CD4-positive, alpha-beta memory T cell (primary cell): ENCODE measurements around the gene AAGAB. TPM values are rescaled to one million over a fixed set of nuclear protein-coding genes. Genes with fewer than 3 reads are reported as not detected.
A peak's percentile ranks its signal among the peaks of the same experiment; 100 is the strongest.

Source experiments
- CTCF ChIA-PET: fragments of 350-600 bp; sonication (Branson Sonifier 250); formaldehyde crosslinking; loops from one replicate; lab custom pipeline; 2021; ENCODE audit warnings: inconsistent platforms; ENCODE audit not compliant: partially characterized antibody; lab: Charles Lee
- POLR2A ChIA-PET: fragments of 350-600 bp; sonication (Branson Sonifier 250); formaldehyde crosslinking; loops from one replicate; lab custom pipeline; 2021; ENCODE audit not compliant: partially characterized antibody; lab: Charles Lee
- DNase-seq, 5 donors: peaks; one replicate each; pipeline versions ENCODE4 v3.0.0 to v3.0.0-alpha.2; 2020 to 2022; ENCODE audit warnings: mixed read lengths in 1 of 5
- H3K27ac ChIP-seq: one replicate; pipeline ENCODE4 v1.7.0; 2013; ENCODE audit warnings: low read depth, low read length
- H3K27me3 ChIP-seq: 2 replicates; pipeline ENCODE4 v1.7.0; 2013; ENCODE audit warnings: mild to moderate bottlenecking, low read length, moderate library complexity; ENCODE audit not compliant: insufficient read depth
- H3K36me3 ChIP-seq: 2 replicates; pipeline ENCODE4 v1.7.0; 2013; ENCODE audit warnings: mild to moderate bottlenecking, low read length, moderate library complexity; ENCODE audit not compliant: insufficient read depth
- H3K4me1 ChIP-seq: 2 replicates; pipeline ENCODE4 v1.7.0; 2013; ENCODE audit warnings: mild to moderate bottlenecking, low read length, moderate library complexity; ENCODE audit not compliant: insufficient read depth
- H3K4me3 ChIP-seq, 2 donors: one replicate each; pipeline ENCODE4 v1.7.0; 2013; ENCODE audit warnings: low read length in 2 of 2, mild to moderate bottlenecking in 1 of 2
- H3K9me3 ChIP-seq, 2 donors: one replicate each; pipeline ENCODE4 v1.7.0; 2013; ENCODE audit warnings: low read length in 2 of 2, control low read depth in 1 of 2; ENCODE audit not compliant: control insufficient read depth in 1 of 2
- H3K27ac Mint-ChIP-seq, 7 donors: one replicate each; pipeline ENCODE4 v1.8.0; 2020 to 2021; ENCODE audit warnings: mixed read lengths in 7 of 7, mild to moderate bottlenecking in 6 of 7, inconsistent platforms in 3 of 7, moderate library complexity in 3 of 7
- H3K27me3 Mint-ChIP-seq, 2 donors: one replicate each; pipeline ENCODE4 v1.8.0; 2020 to 2021; ENCODE audit warnings: mixed read lengths in 2 of 2
- H3K36me3 Mint-ChIP-seq, 2 donors: one replicate each; pipeline ENCODE4 v1.8.0; 2020 to 2021; ENCODE audit warnings: mixed read lengths in 2 of 2, inconsistent platforms in 1 of 2, mild to moderate bottlenecking in 1 of 2
- H3K4me1 Mint-ChIP-seq, 4 donors: one replicate each; pipeline ENCODE4 v1.8.0; 2020 to 2021; ENCODE audit warnings: mixed read lengths in 4 of 4, mild to moderate bottlenecking in 1 of 4
- H3K4me3 Mint-ChIP-seq, 8 donors: one replicate each; pipeline ENCODE4 v1.8.0; 2020 to 2021; ENCODE audit warnings: mixed read lengths in 8 of 8, mild to moderate bottlenecking in 7 of 8, moderate library complexity in 6 of 8, inconsistent platforms in 3 of 8
- H3K9me3 Mint-ChIP-seq, 8 donors: one replicate each; pipeline ENCODE4 v1.8.0; 2020 to 2021; ENCODE audit warnings: mixed read lengths in 8 of 8, mild to moderate bottlenecking in 5 of 8, inconsistent platforms in 3 of 8, moderate library complexity in 1 of 8
- intact Hi-C: fragments of 100-400 bp; cut with micrococcal nuclease; formaldehyde crosslinking; loops from one replicate; pipeline ENCODE4 v1.15.1; 2023
- polyA plus RNA-seq, 2 donors: library from polyadenylated mRNA; unstranded; fragments of 300-500 nt; fragmentation: Illumina TruSeq; gene quantifications; one replicate each; pipeline ENCODE4 v1.2.3, GENCODE V29; 2021
- total RNA-seq, 2 experiments: library from RNA; stranded (reverse); gene quantifications; one replicate each; pipeline ENCODE4 v1.2.3, GENCODE V29; 2021

AAGAB gene
- total and polyA plus RNA-seq, 4 experiments from 2014 or later: 30.2 to 71.0 (median 36.9) TPM

- no peak for DNase-seq
- intact Hi-C loops: no loop called here
- POLR2A ChIA-PET: interaction anchor here (1.2 kb wide), 1 partner anchor 81 kb away, joined by 4 read pairs; no protein-coding TSS in a partner anchor
Observed at GRCh38 chr15:67185051-67185450, 69.4 kb downstream of the AAGAB start.

GRCh38 chr15:67184208-67184925, 70.1 kb downstream of the AAGAB start:
- no peaks in the 10 kb centered on the region for H3K4me1 ChIP-seq
- peaks cover 64% of the 10 kb centered on the region for H3K36me3 ChIP-seq
- H3K27me3 ChIP-seq: no peaks in the 10 kb centered on the region
- no peak overlapping the region for H3K27ac ChIP-seq
- DNase-seq: no peak
- intact Hi-C loops: loop anchor here (5.0 kb wide), 1 partner anchor 117 kb away; the partner anchor contains the start of gene SMAD3
- POLR2A ChIA-PET: no interaction called here
- no peak overlapping the region for H3K4me3 ChIP-seq
- H3K27ac Mint-ChIP-seq: peak overlapping the region in 5 of 7 donors; percentile 10 to 53 (median 19)
- H3K9me3 Mint-ChIP-seq: peaks cover 0 to 3% (median 0%) of the 10 kb centered on the region in 8 donors
- H3K4me1 Mint-ChIP-seq: peaks cover 1 to 8% (median 7%) of the 10 kb centered on the region in 4 donors
- no peaks in the 10 kb centered on the region for H3K9me3 ChIP-seq
- peaks cover 50 to 78% of the 10 kb centered on the region in 2 donors for H3K36me3 Mint-ChIP-seq
- peak overlapping the region in 1 of 8 donors; percentile 13 for H3K4me3 Mint-ChIP-seq
- CTCF ChIA-PET: interaction anchor here (0.7 kb wide), 1 partner anchor 15 kb away, joined by 3 read pairs; no protein-coding TSS in a partner anchor
- H3K27me3 Mint-ChIP-seq: no peaks in the 10 kb centered on the region

More at GRCh38 chr15:67185051-67185450, 69.4 kb downstream of the AAGAB start:
- H3K4me3 Mint-ChIP-seq: peak overlapping the region in 1 of 8 donors; percentile 4
- H3K9me3 Mint-ChIP-seq: no peaks in the 10 kb centered on the region
- CTCF ChIA-PET: no interaction called here
- peak overlapping the region; percentile 45 to 84 (median 67) for H3K27ac Mint-ChIP-seq
- Histone ChIP-seq H3K36me3 (peaks cover 66% of the 10 kb centered on the region), H3K4me1 (no peaks in the 10 kb centered on the region), H3K9me3 (no peaks in the 10 kb centered on the region), H3K27ac (no peak overlapping the region), H3K27me3 (no peaks in the 10 kb centered on the region), H3K4me3 (no peak overlapping the region)
- H3K4me1 Mint-ChIP-seq: peaks cover 1 to 8% (median 7%) of the 10 kb centered on the region in 4 donors
- no peaks in the 10 kb centered on the region for H3K27me3 Mint-ChIP-seq
- peaks cover 52 to 78% of the 10 kb centered on the region in 2 donors for H3K36me3 Mint-ChIP-seq

GRCh38 chr15:67183443-67184169, 70.9 kb downstream of the AAGAB start:
- Mint-ChIP-seq H3K36me3 (peaks cover 50 to 78% of the 10 kb centered on the region in 2 donors), H3K4me3 (no peak overlapping the region)
- POLR2A ChIA-PET: no interaction called here

GRCh38 chr15:67181221-67181639, 73.2 kb downstream of the AAGAB start:
- no peaks in the 10 kb centered on the region for H3K4me1 ChIP-seq
- no peak for DNase-seq
- ChIA-PET CTCF (no interaction called here), POLR2A (interaction anchor here (1.5 kb wide), 1 partner anchor 32 kb away, joined by 3 read pairs; no protein-coding TSS in a partner anchor)
- intact Hi-C loops: loop anchor here (1.0 to 5.0 kb wide), 3 partner anchors 114 to 235 kb away; partner anchors contain the start of gene SMAD3
- H3K4me3 ChIP-seq: no peak overlapping the region
- H3K36me3 ChIP-seq: peaks cover 59% of the 10 kb centered on the region
- Mint-ChIP-seq H3K36me3 (peaks cover 37 to 69% of the 10 kb centered on the region in 2 donors), H3K4me3 (no peak overlapping the region), H3K27ac (peak overlapping the region in 2 of 7 donors; percentile 64 to 68), H3K4me1 (peaks cover 3 to 20% (median 13%) of the 10 kb centered on the region in 4 donors), H3K9me3 (peaks cover 0 to 3% (median 0%) of the 10 kb centered on the region in 8 donors), H3K27me3 (no peaks in the 10 kb centered on the region)
- no peaks in the 10 kb centered on the region for H3K27me3 ChIP-seq
- no peak overlapping the region for H3K27ac ChIP-seq
- H3K9me3 ChIP-seq: no peaks in the 10 kb centered on the region

More at GRCh38 chr15:67183443-67184169, 70.9 kb downstream of the AAGAB start:
- Mint-ChIP-seq H3K4me1 (peaks cover 1 to 11% (median 8%) of the 10 kb centered on the region in 4 donors), H3K27me3 (no peaks in the 10 kb centered on the region), H3K9me3 (peaks cover 0 to 3% (median 0%) of the 10 kb centered on the region in 8 donors), H3K27ac (peak overlapping the region; percentile 44 to 79 (median 53))
- no peaks in the 10 kb centered on the region for H3K27me3 ChIP-seq
- peaks cover 64% of the 10 kb centered on the region for H3K36me3 ChIP-seq
- H3K4me3 ChIP-seq: no peak overlapping the region
- no peak overlapping the region for H3K27ac ChIP-seq
- no peak for DNase-seq
- CTCF ChIA-PET: interaction anchor here (0.7 kb wide), 1 partner anchor 16 kb away, joined by 3 read pairs; no protein-coding TSS in a partner anchor
- no peaks in the 10 kb centered on the region for H3K9me3 ChIP-seq
- intact Hi-C loops: loop anchor here (5.0 kb wide), 1 partner anchor 116 kb away; the partner anchor contains the start of gene SMAD3
- H3K4me1 ChIP-seq: no peaks in the 10 kb centered on the region

GRCh38 chr15:67180514-67181191, 73.8 kb downstream of the AAGAB start:
- peaks cover 0 to 3% (median 0%) of the 10 kb centered on the region in 8 donors for H3K9me3 Mint-ChIP-seq
- Histone ChIP-seq H3K4me3 (no peak overlapping the region), H3K9me3 (no peaks in the 10 kb centered on the region), H3K27ac (no peak overlapping the region), H3K36me3 (peaks cover 53% of the 10 kb centered on the region), H3K4me1 (peaks cover under 1% of the 10 kb centered on the region), H3K27me3 (no peaks in the 10 kb centered on the region)
- no peak overlapping the region for H3K4me3 Mint-ChIP-seq
- no peaks in the 10 kb centered on the region for H3K27me3 Mint-ChIP-seq
- H3K36me3 Mint-ChIP-seq: peaks cover 32 to 69% of the 10 kb centered on the region in 2 donors
- no peak for DNase-seq
- intact Hi-C loops: loop anchor here (1.0 to 5.0 kb wide), 3 partner anchors 113 to 234 kb away; partner anchors contain the start of gene SMAD3
- peaks cover 3 to 26% (median 13%) of the 10 kb centered on the region in 4 donors for H3K4me1 Mint-ChIP-seq
- CTCF ChIA-PET: no interaction called here
- H3K27ac Mint-ChIP-seq: peak overlapping the region in 3 of 7 donors; percentile 25 to 41 (median 37)
- POLR2A ChIA-PET: interaction anchor here (1.5 kb wide), 1 partner anchor 31 kb away, joined by 3 read pairs; no protein-coding TSS in a partner anchor

- Histone ChIP-seq H3K36me3 (peaks cover 48% of the 10 kb centered on the region), H3K9me3 (no peaks in the 10 kb centered on the region), H3K4me1 (peaks cover 6% of the 10 kb centered on the region), H3K27ac (no peak overlapping the region), H3K4me3 (no peak overlapping the region), H3K27me3 (no peaks in the 10 kb centered on the region)
- no peaks in the 10 kb centered on the region for H3K27me3 Mint-ChIP-seq
- CTCF ChIA-PET: no interaction called here
- H3K4me1 Mint-ChIP-seq: peaks cover 8 to 26% (median 17%) of the 10 kb centered on the region in 4 donors
- H3K4me3 Mint-ChIP-seq: no peak overlapping the region
- POLR2A ChIA-PET: no interaction called here
- peak overlapping the region in 4 of 7 donors; percentile 7 to 88 (median 39) for H3K27ac Mint-ChIP-seq
- DNase-seq: no peak
- peaks cover 26 to 66% of the 10 kb centered on the region in 2 donors for H3K36me3 Mint-ChIP-seq
- H3K9me3 Mint-ChIP-seq: peaks cover 0 to 3% (median 0%) of the 10 kb centered on the region in 8 donors
- intact Hi-C loops: loop anchor here (5.0 kb wide), 1 partner anchor 113 kb away; the partner anchor contains the start of gene SMAD3
Observed at GRCh38 chr15:67180035-67180434, 74.4 kb downstream of the AAGAB start.
